ENCODE measurements around the gene NXN.

GRCh38 chr17:880443-881269 lies 98.9 kb downstream of the NXN start:
- TF ChIP-seq CTCF (IDR thresholded peaks at IDR 0.05): no peak
- no peak for TF ChIP-seq EP300 (IDR thresholded peaks at IDR 0.05; ENCODE audit: low read depth)
- no peak for TF ChIP-seq POLR2A (IDR thresholded peaks at IDR 0.05)
- no peak for TF ChIP-seq POLR2AphosphoS5 (IDR thresholded peaks at IDR 0.05)

Data from transverse colon (tissue), 4 donors.